Measurements from ENCODE around the gene CDK11B.
"Not testable (repeated sequence)": the region's sequence is repeated elsewhere in the genome, so short reads cannot be mapped to it uniquely, and the experiment has no call there.

DNA sequence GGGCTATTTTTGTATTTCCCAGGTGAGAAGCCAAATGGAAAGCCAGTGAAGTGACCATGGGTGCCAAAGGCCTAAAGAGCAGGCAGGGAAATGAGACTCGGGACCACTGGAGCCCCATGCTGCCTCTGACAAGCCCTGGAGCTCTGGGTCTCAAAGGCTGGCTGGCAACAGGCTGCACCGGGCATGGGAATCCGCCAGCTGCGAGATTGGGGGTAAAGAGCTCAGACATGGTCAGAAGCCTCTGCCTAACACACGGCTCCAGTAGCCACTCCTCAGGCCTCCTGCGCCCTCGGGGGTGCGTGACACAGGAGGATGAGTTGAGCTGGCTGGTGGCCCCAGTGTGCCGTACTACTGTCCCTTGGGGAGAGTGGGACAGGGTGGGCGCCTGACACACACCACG lies 5.5 kb upstream of the CDK11B start:
- TF ChIP-seq, protein P1, sequence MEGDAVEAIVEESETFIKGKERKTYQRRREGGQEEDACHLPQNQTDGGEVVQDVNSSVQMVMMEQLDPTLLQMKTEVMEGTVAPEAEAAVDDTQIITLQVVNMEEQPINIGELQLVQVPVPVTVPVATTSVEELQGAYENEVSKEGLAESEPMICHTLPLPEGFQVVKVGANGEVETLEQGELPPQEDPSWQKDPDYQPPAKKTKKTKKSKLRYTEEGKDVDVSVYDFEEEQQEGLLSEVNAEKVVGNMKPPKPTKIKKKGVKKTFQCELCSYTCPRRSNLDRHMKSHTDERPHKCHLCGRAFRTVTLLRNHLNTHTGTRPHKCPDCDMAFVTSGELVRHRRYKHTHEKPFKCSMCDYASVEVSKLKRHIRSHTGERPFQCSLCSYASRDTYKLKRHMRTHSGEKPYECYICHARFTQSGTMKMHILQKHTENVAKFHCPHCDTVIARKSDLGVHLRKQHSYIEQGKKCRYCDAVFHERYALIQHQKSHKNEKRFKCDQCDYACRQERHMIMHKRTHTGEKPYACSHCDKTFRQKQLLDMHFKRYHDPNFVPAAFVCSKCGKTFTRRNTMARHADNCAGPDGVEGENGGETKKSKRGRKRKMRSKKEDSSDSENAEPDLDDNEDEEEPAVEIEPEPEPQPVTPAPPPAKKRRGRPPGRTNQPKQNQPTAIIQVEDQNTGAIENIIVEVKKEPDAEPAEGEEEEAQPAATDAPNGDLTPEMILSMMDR (IDR thresholded peaks at IDR 0.05) = not testable (repeated sequence)
- not testable (repeated sequence) for TF ChIP-seq POLR2A (IDR thresholded peaks at IDR 0.05)

All from tibial nerve (tissue), 3 donors.